Endothelial cell of umbilical vein (primary cell): ENCODE results near the gene PTPRF. TPM values are rescaled to one million over a fixed set of nuclear protein-coding genes. Genes with fewer than 3 reads are reported as not detected.

Experiments
- BruUV-seq: library from RNA; stranded (reverse); fragments of 400-500 nt; replicated peaks from 2 replicates; lab custom pipeline; 2021; lab: Mats Ljungman, UMichigan
- CTCF ChIA-PET: fragments of 300-600, 350-600 bp; sonication (Branson Sonifier 250); formaldehyde crosslinking; loops from one replicate; lab custom pipeline; 2021; ENCODE audit warnings: antibody characterized with exemption, inconsistent platforms; lab: Charles Lee
- POLR2A ChIA-PET: fragments of 300-600, 350-600 bp; sonication (Branson Sonifier 250); formaldehyde crosslinking; loops from one replicate; lab custom pipeline; 2021; ENCODE audit warnings: antibody characterized with exemption, inconsistent platforms; lab: Charles Lee
- DNase-seq: peaks from one replicate; pipeline ENCODE4 v3.0.0-alpha.2; 2011; ENCODE audit warnings: low read depth, low spot score
- FAIRE-seq: peaks from 2 replicates; lab custom pipeline; 2011; peaks lifted over from hg19 to GRCh38; lab: Jason Lieb, UNC
- H2AFZ ChIP-seq: 2 replicates; pipeline ENCODE4 v1.6.0; 2012; ENCODE audit warnings: low read depth, low read length, control low read depth, inconsistent platforms
- H3K27ac ChIP-seq: 2 replicates; pipeline ENCODE4 v1.5.1; 2011; ENCODE audit warnings: low read depth, mild to moderate bottlenecking, control low read depth, low read length, moderate library complexity; ENCODE audit not compliant: insufficient read depth
- H3K27me3 ChIP-seq, 2 experiments: 2 replicates each; pipeline versions ENCODE4 v1.6.0 to v1.6.1; 2011; ENCODE audit warnings: low read length in 2 of 2, mixed read lengths in 1 of 2; ENCODE audit not compliant: control insufficient read depth in 2 of 2, insufficient read depth in 2 of 2
- H3K36me3 ChIP-seq, 2 experiments: 2 replicates in 1 of 2; 3 replicates in 1 of 2; pipeline ENCODE4 v1.5.1; 2011; ENCODE audit warnings: low read length in 2 of 2, mild to moderate bottlenecking in 1 of 2, moderate library complexity in 1 of 2; ENCODE audit not compliant: control insufficient read depth in 2 of 2, insufficient read depth in 2 of 2; ENCODE audit errors: extremely low read depth in 1 of 2
- H3K4me1 ChIP-seq: 3 replicates; pipeline ENCODE4 v1.5.1; 2011; ENCODE audit warnings: mild to moderate bottlenecking, low read length; ENCODE audit not compliant: control insufficient read depth, insufficient read depth; ENCODE audit errors: extremely low read depth
- H3K4me2 ChIP-seq: 2 replicates; pipeline ENCODE4 v1.6.1; 2011; ENCODE audit warnings: low read length, control low read depth, mixed read lengths; ENCODE audit not compliant: insufficient read depth
- H3K4me3 ChIP-seq, 3 experiments: fragments of 200-600 bp in 1 of 3; sonication (generic), shearing (Covaris generic) in 1 of 3; replicated peaks in 1 of 3; 2 replicates each; pipeline ENCODE4 v1.5.1; 2011 to 2016; ENCODE audit warnings: control low read depth in 3 of 3, low read length in 3 of 3, mild to moderate bottlenecking in 2 of 3, inconsistent platforms in 1 of 3, low read depth in 1 of 3, moderate library complexity in 1 of 3; ENCODE audit not compliant: insufficient read depth in 1 of 3
- H3K79me2 ChIP-seq: 2 replicates; pipeline ENCODE4 v1.6.0; 2012; ENCODE audit warnings: low read length, inconsistent platforms; ENCODE audit not compliant: control insufficient read depth, insufficient read depth
- H3K9ac ChIP-seq: replicated peaks from 2 replicates; pipeline ENCODE3; 2011; ENCODE audit warnings: low read length, control low read depth; ENCODE audit not compliant: insufficient read depth; ENCODE audit errors: extremely low read depth
- H3K9me1 ChIP-seq: replicated peaks from 3 replicates; pipeline ENCODE4 v1.6.0; 2011; ENCODE audit warnings: mild to moderate bottlenecking, low read length; ENCODE audit not compliant: control insufficient read depth, insufficient read depth; ENCODE audit errors: extremely low read depth
- H3K9me3 ChIP-seq: replicated peaks from 2 replicates; pipeline ENCODE4 v1.5.1; 2012; ENCODE audit warnings: low read length, inconsistent platforms; ENCODE audit not compliant: control insufficient read depth, insufficient read depth
- H4K20me1 ChIP-seq: replicated peaks from 2 replicates; pipeline ENCODE3; 2011; ENCODE audit warnings: mild to moderate bottlenecking, low read length; ENCODE audit not compliant: control insufficient read depth, insufficient read depth; ENCODE audit errors: extremely low read depth
- CTCF ChIP-seq, 2 donors: IDR thresholded peaks; 1 replicate in 1 of 2; 2 replicates in 1 of 2; pipeline ENCODE4 v1.5.1; 2011; ENCODE audit warnings: low read length in 2 of 2, mild to moderate bottlenecking in 2 of 2, moderate library complexity in 2 of 2, control low read depth in 1 of 2, inconsistent platforms in 1 of 2, low read depth in 1 of 2; ENCODE audit not compliant: insufficient read depth in 1 of 2; ENCODE audit errors: extremely low read depth in 1 of 2
- EZH2 ChIP-seq: IDR thresholded peaks from 2 replicates; pipeline ENCODE4 v1.6.1; 2012; ENCODE audit warnings: borderline replicate concordance, low read depth, mild to moderate bottlenecking, moderate library complexity, low read length, inconsistent platforms; ENCODE audit not compliant: severe bottlenecking
- FOS ChIP-seq: IDR thresholded peaks from 2 replicates; pipeline ENCODE4 v1.6.1; 2011; ENCODE audit warnings: mild to moderate bottlenecking, low read length, moderate library complexity, borderline replicate concordance; ENCODE audit not compliant: insufficient read depth
- GATA2 ChIP-seq: IDR thresholded peaks from 2 replicates; pipeline ENCODE4 v1.7.0; 2011; ENCODE audit warnings: low read depth, mild to moderate bottlenecking, moderate library complexity, mixed read lengths, low read length; ENCODE audit not compliant: insufficient read length, insufficient read depth
- MAX ChIP-seq: IDR thresholded peaks from 2 replicates; pipeline ENCODE4 v1.6.1; 2011; ENCODE audit not compliant: insufficient read depth, insufficient read length
- MYC ChIP-seq: IDR thresholded peaks from one replicate; pipeline ENCODE4 v1.6.1; 2011; ENCODE audit warnings: mild to moderate bottlenecking, low read depth, low read length
- POLR2A ChIP-seq: IDR thresholded peaks from 2 replicates; pipeline ENCODE4 v1.6.1; 2012; ENCODE audit warnings: low read depth, mild to moderate bottlenecking, control low read depth, low read length
- POLR2AphosphoS5 ChIP-seq: IDR thresholded peaks from 2 replicates; pipeline ENCODE4 v1.6.1; 2012; ENCODE audit warnings: low read depth, mild to moderate bottlenecking, control low read depth, low read length, moderate library complexity; ENCODE audit not compliant: insufficient read depth
- dilution Hi-C: fragments of 300-500 bp; cut with MboI; formaldehyde crosslinking; loops from one replicate; pipeline ENCODE4 v1.15.0; 2019; ENCODE audit warnings: low sequenced_read_pairs; ENCODE audit not compliant: extremely low pct_ligation_motif_present
- intact Hi-C: fragments of 100-400 bp; cut with micrococcal nuclease; formaldehyde crosslinking; loops from one replicate; pipeline ENCODE4 v1.10.0; 2022
- polyA plus RNA-seq, 4 experiments: library from polyadenylated mRNA; depleted of rRNA in 3 of 4; stranded (reverse) in 3 of 4; unstranded in 1 of 4; fragments of >200 nt; gene quantifications; 2 replicates each; pipeline versions ENCODE4 v1.2.1 to v1.2.3, GENCODE V29; 2011 to 2012; ENCODE audit warnings: missing spikeins in 1 of 4
- total RNA-seq: library from RNA; stranded (reverse); gene quantifications from 2 replicates; pipeline ENCODE4 v1.2.3, GENCODE V29; 2021

Gene PTPRF
- total and polyA plus RNA-seq, 2 donors (not counting 3 experiments of a cell fraction or from before 2014, with no cell fraction given), result 217 to 338 TPM

DNA sequence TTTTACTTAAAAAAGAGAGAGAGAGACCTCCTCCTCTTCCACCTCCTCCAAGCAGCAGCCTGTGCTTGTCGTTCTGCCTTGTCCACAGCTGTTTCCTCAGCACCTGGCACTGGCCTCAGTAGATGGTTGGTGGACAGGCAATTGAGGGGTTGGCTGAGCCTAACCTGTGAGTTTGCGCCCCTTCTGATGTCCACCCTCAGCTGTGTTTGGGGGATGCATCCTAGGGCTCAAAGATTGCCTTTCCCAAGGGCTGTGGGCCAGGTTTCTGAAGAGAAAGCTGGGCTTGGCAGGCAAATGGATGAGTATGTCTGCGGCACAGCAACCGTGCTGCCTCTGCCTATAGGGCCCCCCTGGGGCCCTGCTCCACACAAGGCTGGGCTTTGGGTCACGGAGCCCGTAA lies 84.2 kb downstream of the PTPRF start:
- Histone ChIP-seq H3K9ac (no peak overlapping the region), H3K79me2 (no peaks in the 10 kb centered on the region), H3K4me2 (no peak overlapping the region), H3K9me1 (no peaks in the 10 kb centered on the region), H3K9me3 (no peaks in the 10 kb centered on the region), H3K27ac (no peak overlapping the region), H4K20me1 (no peaks in the 10 kb centered on the region), H3K36me3 (peaks cover 3 to 68% of the 10 kb centered on the region in 2 experiments), H3K27me3 (no peaks in the 10 kb centered on the region), H3K4me1 (no peaks in the 10 kb centered on the region), H2AFZ (no peak overlapping the region), H3K4me3 (no peak overlapping the region)
- intact Hi-C loops, result no loop called here
- no peak for TF ChIP-seq POLR2A
- no peak for TF ChIP-seq POLR2AphosphoS5
- no peak for TF ChIP-seq GATA2
- no peak for TF ChIP-seq FOS
- TF ChIP-seq CTCF (IDR thresholded peaks at IDR 0.05; ENCODE audit: extremely low read depth in 1 of 2, insufficient read depth in 1 of 2, low read depth in 1 of 2, low read length in 2 of 2), result no peak
- no peak for TF ChIP-seq EZH2
- no peak for TF ChIP-seq MYC
- TF ChIP-seq MAX, result no peak
- POLR2A ChIA-PET, result interaction anchor here (0.7 kb wide), 1 partner anchor 42 kb away, joined by 10 read pairs; no protein-coding TSS in a partner anchor
- CTCF ChIA-PET, result no interaction called here
- DNase-seq, result no peak
- no TSS peak for BruUV-seq
- no peak for FAIRE-seq
- dilution Hi-C loops, result no loop called here
